GM20000 (cell line): ENCODE measurements around the gene ANKS1B.
A peak's percentile ranks its signal among the peaks of the same experiment; 100 is the strongest.

Source experiments
- DNase-seq: peaks from one replicate; pipeline ENCODE4 v3.0.0; 2012; ENCODE audit warnings: low spot score
- TF ChIP-seq, protein P1 (sequence below): IDR thresholded peaks from 2 replicates; pipeline ENCODE4 v1.5.1; 2012; ENCODE audit warnings: mild to moderate bottlenecking, control low read depth; ENCODE audit errors: extremely low read depth, missing control alignments

ANKS1B gene

DNA sequence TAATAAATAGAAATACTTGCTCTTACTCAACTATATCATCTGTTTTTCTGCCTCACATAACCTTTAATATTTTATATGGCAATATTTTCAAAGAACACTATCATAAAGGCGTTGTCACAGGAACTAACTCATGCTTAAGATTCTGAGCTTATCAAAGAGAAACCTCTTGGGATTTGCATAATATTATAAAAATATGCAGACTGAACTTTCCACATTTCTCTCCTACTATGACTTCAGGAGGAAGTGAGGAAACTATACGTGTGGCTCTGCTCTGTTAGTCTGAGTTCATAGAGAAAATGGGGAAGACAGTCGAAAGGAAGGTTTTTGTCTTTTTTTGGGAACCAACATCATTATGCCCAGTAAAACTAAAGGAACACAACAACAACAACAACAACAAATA lies 212.5 kb downstream of the ANKS1B start:
- no peak for DNase-seq
- TF ChIP-seq, protein P1, sequence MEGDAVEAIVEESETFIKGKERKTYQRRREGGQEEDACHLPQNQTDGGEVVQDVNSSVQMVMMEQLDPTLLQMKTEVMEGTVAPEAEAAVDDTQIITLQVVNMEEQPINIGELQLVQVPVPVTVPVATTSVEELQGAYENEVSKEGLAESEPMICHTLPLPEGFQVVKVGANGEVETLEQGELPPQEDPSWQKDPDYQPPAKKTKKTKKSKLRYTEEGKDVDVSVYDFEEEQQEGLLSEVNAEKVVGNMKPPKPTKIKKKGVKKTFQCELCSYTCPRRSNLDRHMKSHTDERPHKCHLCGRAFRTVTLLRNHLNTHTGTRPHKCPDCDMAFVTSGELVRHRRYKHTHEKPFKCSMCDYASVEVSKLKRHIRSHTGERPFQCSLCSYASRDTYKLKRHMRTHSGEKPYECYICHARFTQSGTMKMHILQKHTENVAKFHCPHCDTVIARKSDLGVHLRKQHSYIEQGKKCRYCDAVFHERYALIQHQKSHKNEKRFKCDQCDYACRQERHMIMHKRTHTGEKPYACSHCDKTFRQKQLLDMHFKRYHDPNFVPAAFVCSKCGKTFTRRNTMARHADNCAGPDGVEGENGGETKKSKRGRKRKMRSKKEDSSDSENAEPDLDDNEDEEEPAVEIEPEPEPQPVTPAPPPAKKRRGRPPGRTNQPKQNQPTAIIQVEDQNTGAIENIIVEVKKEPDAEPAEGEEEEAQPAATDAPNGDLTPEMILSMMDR: no peak

DNA sequence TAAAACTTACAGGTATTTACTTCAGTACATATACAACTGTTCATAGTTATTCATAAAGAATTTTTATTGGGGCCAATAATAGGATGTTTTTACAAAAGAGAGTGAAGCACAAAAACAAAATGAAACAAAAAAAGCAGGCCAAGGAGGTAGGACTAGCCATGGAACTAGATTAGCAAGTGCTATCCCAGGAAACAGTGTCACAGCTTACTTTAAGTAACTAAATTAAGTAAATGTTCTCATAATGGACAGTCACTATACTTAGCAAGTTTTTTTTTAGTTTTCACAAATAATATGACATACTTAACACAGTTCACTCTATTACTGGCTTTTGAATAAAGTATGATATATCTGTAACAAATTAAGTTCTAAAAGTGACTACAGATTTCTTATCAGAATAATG lies 213.1 kb downstream of the ANKS1B start:
- TF ChIP-seq, protein P1: no peak
- no peak for DNase-seq

DNA sequence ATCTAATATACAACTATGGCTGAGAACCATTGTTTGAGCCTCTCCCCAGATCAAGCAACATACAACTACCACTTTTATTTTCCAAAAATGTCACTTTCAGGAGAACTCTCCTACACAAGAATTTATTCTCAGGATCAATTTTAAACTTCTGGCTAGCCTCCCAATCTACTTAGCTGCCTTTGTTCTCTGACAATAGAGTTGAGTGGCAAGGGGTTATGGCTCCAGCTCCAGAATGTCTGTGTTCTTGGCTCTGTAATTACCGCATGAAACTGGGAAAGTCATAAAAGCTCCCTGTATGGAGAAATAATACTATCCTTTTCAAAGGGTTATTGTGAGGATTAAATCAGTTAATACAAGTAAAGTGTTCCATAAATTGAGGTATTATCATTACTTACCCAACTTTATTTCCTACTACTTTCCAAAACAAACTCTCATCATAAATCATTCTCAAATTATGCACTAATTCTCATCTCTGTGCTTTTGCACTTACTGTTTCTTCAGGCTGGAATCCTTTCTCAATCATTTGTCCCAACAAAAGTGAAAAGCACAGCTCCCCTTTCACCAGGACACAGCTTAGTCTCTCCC lies 215.2 kb downstream of the ANKS1B start:
- DNase-seq: no peak
- TF ChIP-seq, protein P1: no peak

DNA sequence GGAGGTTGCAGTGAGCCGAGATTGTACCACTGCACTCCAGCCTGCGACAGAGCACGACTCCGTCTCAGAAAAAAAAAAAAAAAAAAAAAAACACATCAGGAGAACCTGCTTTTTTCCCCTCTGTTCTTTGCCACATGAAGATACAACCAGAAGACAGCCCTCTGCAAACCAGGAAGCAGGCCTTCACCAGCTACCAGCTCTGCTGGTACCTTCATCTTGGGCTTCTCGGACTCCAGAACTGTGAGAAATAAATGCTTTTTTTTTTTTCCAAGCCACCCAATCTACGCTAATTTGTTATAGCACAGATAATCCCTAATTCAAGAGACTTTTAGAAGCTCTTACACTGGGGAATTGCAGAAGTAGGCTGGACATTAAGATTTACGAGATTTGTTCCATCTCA lies 216.0 kb downstream of the ANKS1B start:
- no peak for DNase-seq
- TF ChIP-seq, protein P1: no peak

DNA sequence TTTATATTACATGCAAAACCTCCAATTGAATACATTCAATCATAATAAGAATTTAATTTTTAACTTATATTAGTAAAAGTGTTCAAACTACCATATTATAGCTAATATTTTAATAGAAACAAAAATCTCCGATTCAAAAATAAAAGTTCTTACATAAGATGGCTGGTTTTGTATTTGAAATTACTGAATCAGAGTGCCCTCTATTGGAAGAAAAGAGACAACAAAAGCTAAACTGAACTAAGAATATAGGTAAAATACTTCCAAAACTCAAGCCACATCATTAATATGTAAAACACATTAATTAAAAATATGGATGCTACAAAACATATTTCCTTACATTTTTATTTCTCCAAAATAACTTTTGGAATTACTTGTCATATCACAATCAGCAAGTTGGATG lies 216.9 kb downstream of the ANKS1B start:
- peak; percentile 4 for DNase-seq

DNA sequence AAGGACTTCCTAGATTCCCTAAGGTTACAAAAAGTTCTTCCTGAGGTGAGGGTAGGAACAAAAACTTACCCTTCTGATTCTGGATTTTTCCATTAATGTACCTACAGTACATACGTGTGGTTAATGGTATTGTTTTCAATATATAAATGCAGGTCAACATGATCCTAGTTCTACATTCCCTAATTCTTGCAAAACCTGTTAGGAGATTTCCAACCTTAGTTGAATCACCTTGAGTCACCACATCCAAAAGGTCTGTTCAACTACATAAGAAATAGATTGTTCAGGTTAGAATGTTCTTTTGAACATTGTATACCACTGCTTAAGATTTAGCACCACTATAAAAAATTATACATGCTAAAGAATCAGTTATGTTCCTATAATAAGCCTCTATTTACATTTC lies 218.3 kb downstream of the ANKS1B start:
- TF ChIP-seq, protein P1: no peak
- DNase-seq: no peak

More for the DNA sequence above, 216.9 kb downstream of the ANKS1B start:
- TF ChIP-seq, protein P1: no peak

DNA sequence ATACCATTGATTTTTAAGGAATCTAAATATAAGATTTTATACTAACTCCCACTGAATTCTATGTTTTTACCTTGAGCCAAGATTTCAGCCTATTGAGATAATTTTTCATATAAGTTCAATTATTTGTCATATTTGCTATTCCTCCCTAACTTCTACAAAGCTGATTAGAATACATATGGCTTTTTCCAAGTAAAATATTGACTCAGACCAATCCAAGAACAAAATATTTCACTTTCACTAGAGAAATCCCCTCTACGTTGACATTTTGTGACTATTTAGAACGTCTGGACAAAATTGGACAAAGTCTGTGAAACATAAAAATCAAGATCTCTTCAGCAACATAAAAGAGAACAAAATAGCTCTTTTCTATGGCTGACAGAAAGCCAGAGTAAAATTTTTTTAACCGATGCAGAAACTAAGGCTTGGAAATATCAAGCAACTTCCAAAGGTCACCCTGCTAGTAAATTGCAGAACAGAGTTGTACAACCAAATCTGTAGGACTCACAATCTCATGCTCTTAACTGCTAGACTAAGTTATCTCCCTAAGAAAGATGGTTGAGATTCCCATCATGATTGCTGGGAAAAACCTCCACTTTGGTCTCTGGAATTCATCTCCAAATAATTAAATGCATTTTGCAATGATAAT lies 219.1 kb downstream of the ANKS1B start:
- DNase-seq: no peak
- TF ChIP-seq, protein P1: no peak
